ENCODE measurements around the gene BRAT1.

DNA sequence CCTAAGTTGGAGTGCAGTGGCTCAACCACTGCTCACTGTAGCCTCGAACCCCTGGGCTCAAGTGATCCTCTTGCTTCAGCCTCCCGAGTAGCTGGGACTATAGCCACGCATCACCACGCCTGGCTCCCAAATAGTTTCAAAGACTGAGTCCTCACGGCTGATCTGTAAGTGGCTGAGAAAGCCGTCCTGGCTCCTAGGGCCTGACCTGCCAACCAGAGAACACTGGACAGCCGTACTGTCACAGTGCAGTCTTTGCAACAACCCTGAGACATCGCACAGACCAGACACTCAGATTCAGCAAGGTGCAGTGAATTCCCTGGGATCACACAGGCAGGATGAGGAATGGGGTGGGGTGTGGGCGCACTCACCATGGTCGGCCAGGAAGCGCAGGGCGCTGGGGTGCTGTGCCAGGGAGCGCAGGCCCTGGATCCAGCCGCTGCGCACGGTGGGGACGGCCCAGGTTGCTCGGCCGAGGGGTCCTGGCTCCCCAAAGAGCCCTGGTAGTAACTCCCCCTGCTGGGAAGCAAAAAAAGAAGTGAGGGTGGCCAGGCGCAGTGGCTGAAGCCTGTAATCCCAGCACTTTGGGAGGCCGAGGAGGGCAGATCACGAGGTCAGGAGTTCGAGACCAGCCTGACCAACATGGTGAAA lies 10.7 kb downstream of the BRAT1 start:
- no peak for TF ChIP-seq POLR2A (IDR thresholded peaks at IDR 0.05)
- TF ChIP-seq, protein P1, sequence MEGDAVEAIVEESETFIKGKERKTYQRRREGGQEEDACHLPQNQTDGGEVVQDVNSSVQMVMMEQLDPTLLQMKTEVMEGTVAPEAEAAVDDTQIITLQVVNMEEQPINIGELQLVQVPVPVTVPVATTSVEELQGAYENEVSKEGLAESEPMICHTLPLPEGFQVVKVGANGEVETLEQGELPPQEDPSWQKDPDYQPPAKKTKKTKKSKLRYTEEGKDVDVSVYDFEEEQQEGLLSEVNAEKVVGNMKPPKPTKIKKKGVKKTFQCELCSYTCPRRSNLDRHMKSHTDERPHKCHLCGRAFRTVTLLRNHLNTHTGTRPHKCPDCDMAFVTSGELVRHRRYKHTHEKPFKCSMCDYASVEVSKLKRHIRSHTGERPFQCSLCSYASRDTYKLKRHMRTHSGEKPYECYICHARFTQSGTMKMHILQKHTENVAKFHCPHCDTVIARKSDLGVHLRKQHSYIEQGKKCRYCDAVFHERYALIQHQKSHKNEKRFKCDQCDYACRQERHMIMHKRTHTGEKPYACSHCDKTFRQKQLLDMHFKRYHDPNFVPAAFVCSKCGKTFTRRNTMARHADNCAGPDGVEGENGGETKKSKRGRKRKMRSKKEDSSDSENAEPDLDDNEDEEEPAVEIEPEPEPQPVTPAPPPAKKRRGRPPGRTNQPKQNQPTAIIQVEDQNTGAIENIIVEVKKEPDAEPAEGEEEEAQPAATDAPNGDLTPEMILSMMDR (IDR thresholded peaks at IDR 0.05), result no peak
